ENCODE measurements around the gene CPAMD8. TPM values are rescaled to one million over a fixed set of nuclear protein-coding genes. Genes with fewer than 3 reads are reported as not detected.

Gene CPAMD8
- total and polyA plus RNA-seq, 9 of the 15 experiments (the other 6 are each of a cell fraction or from before 2014, with no cell fraction given) = 0.20 to 2.1 (median 1.3) TPM

DNA sequence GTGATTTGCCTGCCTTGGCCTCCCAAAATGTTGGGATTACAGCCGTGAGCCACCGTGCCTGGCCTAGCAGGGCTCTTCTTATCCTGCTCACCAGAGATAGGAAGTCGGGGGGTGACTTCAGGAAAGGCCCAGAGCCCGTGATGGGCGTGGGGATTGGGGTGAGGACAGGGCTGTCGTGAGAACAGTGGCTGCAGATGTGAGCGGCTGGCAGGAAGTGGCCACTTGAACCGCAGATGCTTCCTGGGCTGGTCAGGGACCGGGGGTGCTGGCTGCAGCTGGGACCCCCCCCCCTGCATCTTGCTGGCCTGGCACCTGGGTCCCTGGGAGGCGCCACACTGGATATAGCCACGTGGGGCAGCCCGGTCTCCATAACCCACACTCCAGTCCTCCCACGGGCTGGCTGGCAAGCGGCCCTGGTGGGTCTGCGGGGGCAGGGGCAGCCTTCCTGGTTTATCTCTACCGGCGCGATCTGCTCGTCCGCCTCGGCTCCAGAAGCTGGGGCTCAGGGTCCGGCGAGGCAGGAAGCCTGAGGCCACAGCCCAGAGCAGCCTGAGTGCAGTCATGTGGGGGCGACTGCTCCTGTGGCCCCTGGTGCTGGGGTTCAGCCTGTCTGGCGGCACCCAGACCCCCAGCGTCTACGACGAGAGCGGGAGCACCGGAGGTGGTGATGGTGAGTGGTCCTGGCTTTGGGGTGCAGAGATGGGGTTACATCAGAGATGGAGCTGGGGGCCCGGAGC lies 137.8 kb downstream of the CPAMD8 start, which contains the start of gene F2RL3 (continued):
- TF ChIP-seq HNRNPK (IDR thresholded peaks at IDR 0.05; ENCODE audit: low read depth, low read length, poor library complexity, severe bottlenecking) (no peak), FOXA1 (IDR thresholded peaks at IDR 0.05; ENCODE audit: borderline replicate concordance) (no peak), RBM17 (IDR thresholded peaks at IDR 0.05; ENCODE audit: borderline replicate concordance, low read depth, low read length) (no peak), POLR2H (tag; IDR thresholded peaks at IDR 0.05; ENCODE audit: low read depth) (peak; percentile 86), PTBP1 (IDR thresholded peaks at IDR 0.05; ENCODE audit: low read depth, low read length) (no peak), SMARCB1 (IDR thresholded peaks at IDR 0.05; ENCODE audit: insufficient read length, low read depth) (no peak), MAFG (tag; conservative IDR thresholded peaks at IDR 0.05) (no peak), NR2F6 (CRISPR knock-in tag; IDR thresholded peaks at IDR 0.05) (no peak), CEBPB (tag; IDR thresholded peaks at IDR 0.05) (no peak), MTA2 (IDR thresholded peaks at IDR 0.05; ENCODE audit: low read depth) (peak; percentile 32; the same call in 1 of the 2 replicates), ZBTB1 (CRISPR knock-in tag; IDR thresholded peaks at IDR 0.05; ENCODE audit: borderline replicate concordance, low read depth) (peak; percentile 91; the same call in 1 of the 2 replicates), ETV6 (IDR thresholded peaks at IDR 0.05; ENCODE audit: borderline replicate concordance in 1 of 2, low read depth in 2 of 2, low read length in 1 of 2) (peak in 1 of 2 experiments; percentile 55; a peak in 1 of 4 replicates), ETV6 (CRISPR knock-in tag; IDR thresholded peaks at IDR 0.05; ENCODE audit: borderline replicate concordance) (no peak), HDAC2 (IDR thresholded peaks at IDR 0.05) (peak; percentile 48; the same call in 1 of the 2 replicates), ELF2 (CRISPR knock-in tag; IDR thresholded peaks at IDR 0.05) (peak; percentile 59; the same call in 1 of the 2 replicates)
- TF ChIP-seq, protein P1, sequence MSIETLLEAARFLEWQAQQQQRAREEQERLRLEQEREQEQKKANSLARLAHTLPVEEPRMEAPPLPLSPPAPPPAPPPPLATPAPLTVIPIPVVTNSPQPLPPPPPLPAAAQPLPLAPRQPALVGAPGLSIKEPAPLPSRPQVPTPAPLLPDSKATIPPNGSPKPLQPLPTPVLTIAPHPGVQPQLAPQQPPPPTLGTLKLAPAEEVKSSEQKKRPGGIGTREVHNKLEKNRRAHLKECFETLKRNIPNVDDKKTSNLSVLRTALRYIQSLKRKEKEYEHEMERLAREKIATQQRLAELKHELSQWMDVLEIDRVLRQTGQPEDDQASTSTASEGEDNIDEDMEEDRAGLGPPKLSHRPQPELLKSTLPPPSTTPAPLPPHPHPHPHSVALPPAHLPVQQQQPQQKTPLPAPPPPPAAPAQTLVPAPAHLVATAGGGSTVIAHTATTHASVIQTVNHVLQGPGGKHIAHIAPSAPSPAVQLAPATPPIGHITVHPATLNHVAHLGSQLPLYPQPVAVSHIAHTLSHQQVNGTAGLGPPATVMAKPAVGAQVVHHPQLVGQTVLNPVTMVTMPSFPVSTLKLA (conservative IDR thresholded peaks at IDR 0.05) = peak; percentile 74 to 85
- TF ChIP-seq, protein P2, sequence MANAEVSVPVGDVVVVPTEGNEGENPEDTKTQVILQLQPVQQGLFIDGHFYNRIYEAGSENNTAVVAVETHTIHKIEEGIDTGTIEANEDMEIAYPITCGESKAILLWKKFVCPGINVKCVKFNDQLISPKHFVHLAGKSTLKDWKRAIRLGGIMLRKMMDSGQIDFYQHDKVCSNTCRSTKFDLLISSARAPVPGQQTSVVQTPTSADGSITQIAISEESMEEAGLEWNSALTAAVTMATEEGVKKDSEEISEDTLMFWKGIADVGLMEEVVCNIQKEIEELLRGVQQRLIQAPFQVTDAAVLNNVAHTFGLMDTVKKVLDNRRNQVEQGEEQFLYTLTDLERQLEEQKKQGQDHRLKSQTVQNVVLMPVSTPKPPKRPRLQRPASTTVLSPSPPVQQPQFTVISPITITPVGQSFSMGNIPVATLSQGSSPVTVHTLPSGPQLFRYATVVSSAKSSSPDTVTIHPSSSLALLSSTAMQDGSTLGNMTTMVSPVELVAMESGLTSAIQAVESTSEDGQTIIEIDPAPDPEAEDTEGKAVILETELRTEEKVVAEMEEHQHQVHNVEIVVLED (CRISPR knock-in tag; IDR thresholded peaks at IDR 0.05) = no peak
- TF ChIP-seq, protein P3, sequence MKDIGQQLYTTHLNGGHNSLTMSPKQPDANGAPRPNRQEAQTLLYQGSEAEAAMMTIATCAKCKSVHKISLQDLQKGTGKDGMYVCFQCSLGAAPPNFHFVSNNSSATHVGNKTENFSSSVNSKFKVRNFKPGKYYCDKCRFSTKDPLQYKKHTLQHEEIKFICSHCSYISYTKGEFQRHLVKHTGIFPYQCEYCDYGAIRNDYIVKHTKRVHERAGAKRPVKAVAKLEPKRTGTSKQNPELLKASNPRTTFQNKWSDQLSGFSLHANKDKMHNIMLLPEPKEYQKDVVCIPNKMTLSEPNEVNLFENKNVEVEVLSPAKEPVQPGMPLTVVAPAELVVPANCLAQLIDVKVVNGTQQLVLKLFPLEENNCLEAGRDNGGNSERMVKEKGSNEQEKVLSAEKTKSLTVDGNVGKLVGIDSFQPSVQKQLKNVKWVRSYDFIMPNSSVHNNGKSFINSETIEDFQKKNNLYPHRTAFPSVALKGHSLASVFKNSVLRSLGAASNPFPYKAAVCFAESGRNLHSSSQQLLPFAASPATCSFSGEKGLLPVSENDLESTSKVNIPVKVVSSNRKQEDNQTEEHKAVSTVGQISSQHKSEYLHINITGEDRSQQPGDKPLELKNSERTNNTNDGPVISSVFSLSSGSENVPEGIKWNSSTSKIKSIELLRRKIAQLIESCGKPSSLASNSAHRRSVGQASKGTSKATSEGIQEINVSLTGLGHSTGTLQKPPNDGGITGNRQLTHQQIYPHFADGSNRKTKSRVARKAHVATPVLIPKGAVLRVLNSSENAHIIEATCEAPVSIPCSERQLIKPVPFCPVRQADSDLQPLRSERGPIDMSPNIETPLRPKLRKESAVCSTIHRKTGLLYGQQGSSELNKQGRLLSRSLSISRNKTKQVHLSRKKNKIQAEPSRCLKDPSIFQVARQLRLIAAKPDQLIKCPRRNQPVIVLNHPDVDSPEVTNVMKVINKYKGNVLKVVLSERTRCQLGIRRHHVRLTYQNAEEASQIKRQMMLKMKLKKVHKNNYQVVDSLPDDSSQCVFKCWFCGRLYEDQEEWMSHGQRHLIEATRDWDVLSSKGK (CRISPR knock-in tag; IDR thresholded peaks at IDR 0.05) = no peak
- TF ChIP-seq, protein P4, sequence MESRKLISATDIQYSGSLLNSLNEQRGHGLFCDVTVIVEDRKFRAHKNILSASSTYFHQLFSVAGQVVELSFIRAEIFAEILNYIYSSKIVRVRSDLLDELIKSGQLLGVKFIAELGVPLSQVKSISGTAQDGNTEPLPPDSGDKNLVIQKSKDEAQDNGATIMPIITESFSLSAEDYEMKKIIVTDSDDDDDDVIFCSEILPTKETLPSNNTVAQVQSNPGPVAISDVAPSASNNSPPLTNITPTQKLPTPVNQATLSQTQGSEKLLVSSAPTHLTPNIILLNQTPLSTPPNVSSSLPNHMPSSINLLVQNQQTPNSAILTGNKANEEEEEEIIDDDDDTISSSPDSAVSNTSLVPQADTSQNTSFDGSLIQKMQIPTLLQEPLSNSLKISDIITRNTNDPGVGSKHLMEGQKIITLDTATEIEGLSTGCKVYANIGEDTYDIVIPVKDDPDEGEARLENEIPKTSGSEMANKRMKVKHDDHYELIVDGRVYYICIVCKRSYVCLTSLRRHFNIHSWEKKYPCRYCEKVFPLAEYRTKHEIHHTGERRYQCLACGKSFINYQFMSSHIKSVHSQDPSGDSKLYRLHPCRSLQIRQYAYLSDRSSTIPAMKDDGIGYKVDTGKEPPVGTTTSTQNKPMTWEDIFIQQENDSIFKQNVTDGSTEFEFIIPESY (CRISPR knock-in tag; IDR thresholded peaks at IDR 0.05) = no peak
